ENCODE data around the gene JPT2.
"Not testable (repeated sequence)": the region's sequence is repeated elsewhere in the genome, so short reads cannot be mapped to it uniquely, and the experiment has no call there.

The JPT2 gene

GRCh38 chr16:1676661-1677060 lies 1.4 kb upstream of the JPT2 start:
- FAIRE-seq = no peak

GRCh38 chr16:1677339-1677738 lies 740 bp upstream of the JPT2 start:
- no peak for FAIRE-seq

- FAIRE-seq = no peak
Measured at GRCh38 chr16:1678500-1679098, 520 bp downstream of the JPT2 start.

GRCh38 chr16:1680361-1680760 lies 2.3 kb downstream of the JPT2 start:
- FAIRE-seq = no peak

- FAIRE-seq = no peak
Measured at GRCh38 chr16:1681032-1681431, 3.0 kb downstream of the JPT2 start.

- no peak for FAIRE-seq
Measured at GRCh38 chr16:1687427-1688316, 9.6 kb downstream of the JPT2 start.

GRCh38 chr16:1688807-1689560 lies 10.9 kb downstream of the JPT2 start:
- no peak for FAIRE-seq

- FAIRE-seq = no peak
Measured at GRCh38 chr16:1689853-1690252, 11.8 kb downstream of the JPT2 start.

- FAIRE-seq = no peak
Measured at GRCh38 chr16:1690810-1691209, 12.7 kb downstream of the JPT2 start.

GRCh38 chr16:1691276-1691675 lies 13.2 kb downstream of the JPT2 start:
- no peak for FAIRE-seq

- no peak for FAIRE-seq
Measured at GRCh38 chr16:1691956-1692355, 13.9 kb downstream of the JPT2 start.

- FAIRE-seq = no peak
Measured at GRCh38 chr16:1696863-1697262, 18.8 kb downstream of the JPT2 start.

- FAIRE-seq = no peak
Measured at GRCh38 chr16:1698680-1699079, 20.6 kb downstream of the JPT2 start.

GRCh38 chr16:1700246-1700645 lies 22.2 kb downstream of the JPT2 start:
- no peak for FAIRE-seq

- no peak for FAIRE-seq
Measured at GRCh38 chr16:1701216-1701878, 23.3 kb downstream of the JPT2 start.

- FAIRE-seq = not testable (repeated sequence)
Measured at GRCh38 chr16:1705324-1705687, 27.2 kb downstream of the JPT2 start.

- FAIRE-seq = no peak
Measured at GRCh38 chr16:1705688-1706385, 27.8 kb downstream of the JPT2 start, which contains the start of gene MAPK8IP3. Gene MAPK8IP3 (plus strand): TSS chr16:1706195. CDS start chr16:1706340, 145 bp downstream.

- no peak for FAIRE-seq
Measured at GRCh38 chr16:1706386-1707192, 28.5 kb downstream of the JPT2 start.

GRCh38 chr16:1707193-1707790 lies 29.2 kb downstream of the JPT2 start:
- no peak for FAIRE-seq

GRCh38 chr16:1708083-1708767 lies 30.1 kb downstream of the JPT2 start:
- FAIRE-seq = no peak

Measured in colon (tissue), 2 donors.